DND-41 (cell line): ENCODE data around the gene FREY1.

Source experiments
- ATAC-seq: fragments of 200-7000 bp; cut with Tn5 transposase; 3 replicates; pipeline ENCODE4 v1.9.1; 2021; ENCODE audit warnings: low read depth; ENCODE audit not compliant: insufficient read depth
- DNase-seq: peaks from one replicate; pipeline ENCODE4 v3.0.0-alpha.2; 2020
- H2AFZ ChIP-seq: 2 replicates; pipeline ENCODE4 v1.6.0; 2012; ENCODE audit warnings: low read depth, low read length
- H3K27ac ChIP-seq: 2 replicates; pipeline ENCODE4 v1.5.1; 2012; ENCODE audit warnings: low read length, inconsistent platforms
- H3K27me3 ChIP-seq: fragments of 200-600 bp; sonication (generic); 2 replicates; pipeline ENCODE4 v1.6.0; 2012; ENCODE audit warnings: low read length, mild to moderate bottlenecking, inconsistent platforms; ENCODE audit not compliant: insufficient read depth, poor library complexity
- H3K36me3 ChIP-seq: 2 replicates; pipeline ENCODE4 v1.5.1; 2012; ENCODE audit warnings: low read length, inconsistent platforms; ENCODE audit not compliant: insufficient read depth
- H3K4me1 ChIP-seq: 2 replicates; pipeline ENCODE4 v1.5.1; 2012; ENCODE audit warnings: mild to moderate bottlenecking, low read length; ENCODE audit not compliant: insufficient read depth
- H3K4me2 ChIP-seq: 2 replicates; pipeline ENCODE4 v1.6.0; 2012; ENCODE audit warnings: mild to moderate bottlenecking, moderate library complexity, low read length, inconsistent platforms; ENCODE audit not compliant: insufficient read depth
- H3K4me3 ChIP-seq, 2 experiments: fragments of 200-600 bp in 1 of 2; shearing (Covaris generic) in 1 of 2; 2 replicates each; pipeline ENCODE4 v1.5.1; 2012 to 2016; ENCODE audit warnings: inconsistent platforms in 2 of 2, low read length in 2 of 2, mild to moderate bottlenecking in 2 of 2, low read depth in 1 of 2, moderate library complexity in 1 of 2
- H3K79me2 ChIP-seq: 2 replicates; pipeline ENCODE4 v1.6.0; 2012; ENCODE audit warnings: low read length, inconsistent platforms; ENCODE audit not compliant: insufficient read depth
- H3K9ac ChIP-seq: 2 replicates; pipeline ENCODE4 v1.6.0; 2012; ENCODE audit warnings: low read depth, mild to moderate bottlenecking, inconsistent platforms, low read length, moderate library complexity
- H3K9me3 ChIP-seq: 2 replicates; pipeline ENCODE4 v1.5.1; 2012; ENCODE audit warnings: low read length, moderate library complexity, mild to moderate bottlenecking, inconsistent platforms; ENCODE audit not compliant: insufficient read depth, severe bottlenecking
- H4K20me1 ChIP-seq: 2 replicates; pipeline ENCODE4 v1.6.0; 2012; ENCODE audit warnings: low read length; ENCODE audit not compliant: insufficient read depth
- EZH2 ChIP-seq: IDR thresholded peaks from 3 replicates; pipeline ENCODE4 v1.6.1; 2012; ENCODE audit warnings: borderline replicate concordance, low read depth, mild to moderate bottlenecking, moderate library complexity, low read length, inconsistent platforms; ENCODE audit not compliant: severe bottlenecking
- TF ChIP-seq, protein P1 (sequence below): IDR thresholded peaks from 2 replicates; pipeline ENCODE4 v1.5.1; 2012; ENCODE audit warnings: borderline replicate concordance, low read length, moderate library complexity, mild to moderate bottlenecking; ENCODE audit not compliant: poor library complexity, severe bottlenecking; ENCODE audit errors: extremely low read depth

FREY1 gene

DNA sequence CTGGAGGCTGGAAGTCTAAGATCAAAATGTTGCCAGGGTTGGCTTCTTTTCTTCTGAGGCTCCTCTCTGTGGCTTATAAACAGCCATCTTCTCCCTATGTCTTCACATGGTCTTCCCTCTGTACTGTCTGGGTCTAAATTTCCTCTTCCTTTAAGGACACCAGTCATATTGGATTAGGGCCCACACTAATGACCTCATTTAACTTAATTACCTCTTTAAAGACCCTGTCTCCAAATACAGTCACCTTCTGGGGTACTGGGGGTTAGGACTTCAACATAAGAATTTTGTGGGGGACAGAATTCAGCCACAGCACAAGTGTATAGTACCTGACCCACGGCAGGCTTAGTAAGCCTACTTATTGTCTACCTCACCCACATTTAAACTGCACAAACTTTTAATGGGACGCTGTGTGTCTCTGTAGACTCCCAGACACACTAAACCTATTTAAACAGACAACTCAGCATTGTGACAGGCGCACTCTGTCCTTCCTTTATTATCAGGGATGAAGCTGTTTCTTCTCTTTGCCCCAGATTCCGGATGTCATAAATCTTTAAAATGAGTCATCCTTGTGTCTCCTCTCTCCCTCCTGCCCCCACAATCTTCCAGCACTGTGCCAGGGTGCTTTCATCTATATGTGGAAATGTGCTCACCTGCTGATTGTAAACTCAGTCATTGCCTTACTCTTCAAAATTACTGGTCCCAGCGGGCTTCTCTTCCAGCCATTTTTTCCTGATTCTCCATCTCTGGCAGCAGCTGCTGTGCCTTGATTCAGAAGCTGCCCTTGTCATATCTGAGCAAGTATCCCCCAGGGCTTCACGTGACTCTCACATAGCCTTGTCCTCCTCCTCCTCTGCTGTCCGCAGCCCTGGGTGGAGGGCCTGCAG is 27.0 kb downstream of the FREY1 start:
- no peak overlapping the region for H3K27ac ChIP-seq
- H3K9ac ChIP-seq: no peak overlapping the region
- no peak overlapping the region for H3K4me3 ChIP-seq
- no peak for DNase-seq
- H3K4me1 ChIP-seq: peaks cover 3% of the 10 kb centered on the region
- no peak overlapping the region for H3K4me2 ChIP-seq
- H4K20me1 ChIP-seq: peaks cover 25% of the 10 kb centered on the region
- H3K36me3 ChIP-seq: peaks cover 43% of the 10 kb centered on the region
- no peaks in the 10 kb centered on the region for H3K79me2 ChIP-seq
- ATAC-seq: no peak
- H2AFZ ChIP-seq: no peak overlapping the region
- no peaks in the 10 kb centered on the region for H3K27me3 ChIP-seq
- H3K9me3 ChIP-seq: no peaks in the 10 kb centered on the region
- TF ChIP-seq, protein P1, sequence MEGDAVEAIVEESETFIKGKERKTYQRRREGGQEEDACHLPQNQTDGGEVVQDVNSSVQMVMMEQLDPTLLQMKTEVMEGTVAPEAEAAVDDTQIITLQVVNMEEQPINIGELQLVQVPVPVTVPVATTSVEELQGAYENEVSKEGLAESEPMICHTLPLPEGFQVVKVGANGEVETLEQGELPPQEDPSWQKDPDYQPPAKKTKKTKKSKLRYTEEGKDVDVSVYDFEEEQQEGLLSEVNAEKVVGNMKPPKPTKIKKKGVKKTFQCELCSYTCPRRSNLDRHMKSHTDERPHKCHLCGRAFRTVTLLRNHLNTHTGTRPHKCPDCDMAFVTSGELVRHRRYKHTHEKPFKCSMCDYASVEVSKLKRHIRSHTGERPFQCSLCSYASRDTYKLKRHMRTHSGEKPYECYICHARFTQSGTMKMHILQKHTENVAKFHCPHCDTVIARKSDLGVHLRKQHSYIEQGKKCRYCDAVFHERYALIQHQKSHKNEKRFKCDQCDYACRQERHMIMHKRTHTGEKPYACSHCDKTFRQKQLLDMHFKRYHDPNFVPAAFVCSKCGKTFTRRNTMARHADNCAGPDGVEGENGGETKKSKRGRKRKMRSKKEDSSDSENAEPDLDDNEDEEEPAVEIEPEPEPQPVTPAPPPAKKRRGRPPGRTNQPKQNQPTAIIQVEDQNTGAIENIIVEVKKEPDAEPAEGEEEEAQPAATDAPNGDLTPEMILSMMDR: no peak
- no peak for TF ChIP-seq EZH2

DNA sequence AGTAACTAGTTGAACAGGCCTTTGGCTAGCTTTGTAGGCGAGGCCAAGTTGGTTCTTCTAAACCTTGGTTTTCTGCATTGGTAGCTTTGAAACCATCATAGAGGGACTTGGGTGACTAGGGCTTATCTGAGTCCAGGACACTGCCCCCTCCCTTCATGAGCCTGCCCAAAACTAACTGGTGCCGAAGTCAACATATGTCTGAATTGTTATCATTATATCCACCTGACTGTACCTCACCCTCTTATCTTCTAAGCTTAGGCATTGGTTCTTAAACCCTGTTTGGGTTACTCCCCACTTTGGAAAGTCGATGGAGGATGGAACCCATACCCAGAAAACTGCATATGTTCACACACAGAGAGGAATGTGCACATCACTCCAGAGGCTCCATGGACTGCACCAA is 29.2 kb downstream of the FREY1 start:
- peaks cover 52% of the 10 kb centered on the region for H3K36me3 ChIP-seq
- TF ChIP-seq, protein P1: no peak
- TF ChIP-seq EZH2: no peak

DNA sequence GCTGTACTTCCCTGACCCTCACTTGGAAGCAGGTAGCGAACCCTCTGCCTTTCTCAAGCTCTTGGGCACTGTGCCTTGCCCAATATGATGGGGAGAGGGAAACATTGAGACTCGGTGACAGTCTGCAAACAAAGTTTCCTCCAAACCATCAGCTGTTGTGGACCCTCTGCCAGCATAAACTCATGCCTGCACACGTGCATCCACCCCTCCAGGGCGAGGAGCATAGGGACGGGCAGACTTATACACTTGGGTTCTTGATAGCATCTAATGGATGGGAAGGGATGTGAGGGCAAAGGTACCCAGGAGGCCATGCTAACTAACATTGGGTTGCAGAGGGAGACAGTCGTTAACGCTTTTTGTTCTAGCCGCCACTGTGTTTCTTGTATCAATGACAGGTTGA is 29.9 kb downstream of the FREY1 start:
- ATAC-seq (no peak), DNase-seq (no peak)
- no peaks in the 10 kb centered on the region for H3K9me3 ChIP-seq
- no peaks in the 10 kb centered on the region for H3K27me3 ChIP-seq
- no peak overlapping the region for H3K4me3 ChIP-seq
- no peak overlapping the region for H3K4me2 ChIP-seq
- no peak overlapping the region for H3K9ac ChIP-seq
- peaks cover 10% of the 10 kb centered on the region; the same call in 1 of the 2 replicates for H4K20me1 ChIP-seq
- H2AFZ ChIP-seq: no peak overlapping the region
- TF ChIP-seq EZH2: no peak
- TF ChIP-seq, protein P1: no peak
- no peaks in the 10 kb centered on the region for H3K4me1 ChIP-seq
- H3K27ac ChIP-seq: no peak overlapping the region
- H3K79me2 ChIP-seq: no peaks in the 10 kb centered on the region
- peaks cover 56% of the 10 kb centered on the region for H3K36me3 ChIP-seq

More for the DNA sequence above, 29.2 kb downstream of the FREY1 start:
- no peak overlapping the region for H3K27ac ChIP-seq
- ATAC-seq (no peak), DNase-seq (no peak)
- H3K4me1 ChIP-seq: no peaks in the 10 kb centered on the region
- H3K4me2 ChIP-seq: no peak overlapping the region
- no peak overlapping the region for H2AFZ ChIP-seq
- peaks cover 9% of the 10 kb centered on the region; the same call in 1 of the 2 replicates for H4K20me1 ChIP-seq
- no peak overlapping the region for H3K9ac ChIP-seq
- H3K4me3 ChIP-seq: no peak overlapping the region
- H3K79me2 ChIP-seq: no peaks in the 10 kb centered on the region
- no peaks in the 10 kb centered on the region for H3K27me3 ChIP-seq
- H3K9me3 ChIP-seq: no peaks in the 10 kb centered on the region
